HEK293T (cell line): ENCODE results near the gene TRIM17.

Experiments
- ARNT ChIP-seq: fragments of 450-650 bp; IDR thresholded peaks from 2 replicates; pipeline ENCODE4 v1.6.1; 2017; ENCODE audit warnings: mild to moderate bottlenecking
- BHLHE40 ChIP-seq: fragments of 450-650 bp; IDR thresholded peaks from 2 replicates; pipeline ENCODE4 v1.6.1; 2016; ENCODE audit warnings: mild to moderate bottlenecking, moderate library complexity, borderline replicate concordance
- CTBP1 ChIP-seq: fragments of 450-650 bp; IDR thresholded peaks from 2 replicates; pipeline ENCODE4 v1.6.1; 2016; ENCODE audit warnings: borderline replicate concordance
- ELF4 ChIP-seq: fragments of 450-650 bp; IDR thresholded peaks from 2 replicates; pipeline ENCODE4 v1.6.1; 2017; ENCODE audit warnings: antibody characterized with exemption
- FOXA1 ChIP-seq: fragments of 450-650 bp; IDR thresholded peaks from 2 replicates; pipeline ENCODE4 v1.6.1; 2016; ENCODE audit warnings: mild to moderate bottlenecking
- FOXK2 ChIP-seq: fragments of 450-650 bp; IDR thresholded peaks from 2 replicates; pipeline ENCODE4 v1.6.1; 2016; ENCODE audit warnings: mild to moderate bottlenecking
- FOXM1 ChIP-seq: fragments of 450-650 bp; IDR thresholded peaks from 2 replicates; pipeline ENCODE4 v1.6.1; 2017; ENCODE audit warnings: mild to moderate bottlenecking, borderline replicate concordance
- NFRKB ChIP-seq: fragments of 450-650 bp; IDR thresholded peaks from 2 replicates; pipeline ENCODE4 v1.6.1; 2016; ENCODE audit warnings: mild to moderate bottlenecking, moderate library complexity
- SP1 ChIP-seq: fragments of 450-650 bp; IDR thresholded peaks from 2 replicates; pipeline ENCODE4 v1.6.1; 2017
- SUZ12 ChIP-seq: fragments of 450-650 bp; IDR thresholded peaks from 2 replicates; pipeline ENCODE4 v1.6.1; 2016; ENCODE audit warnings: mild to moderate bottlenecking
- TARDBP ChIP-seq: fragments of 450-650 bp; IDR thresholded peaks from 2 replicates; pipeline ENCODE4 v1.6.1; 2016

DNA sequence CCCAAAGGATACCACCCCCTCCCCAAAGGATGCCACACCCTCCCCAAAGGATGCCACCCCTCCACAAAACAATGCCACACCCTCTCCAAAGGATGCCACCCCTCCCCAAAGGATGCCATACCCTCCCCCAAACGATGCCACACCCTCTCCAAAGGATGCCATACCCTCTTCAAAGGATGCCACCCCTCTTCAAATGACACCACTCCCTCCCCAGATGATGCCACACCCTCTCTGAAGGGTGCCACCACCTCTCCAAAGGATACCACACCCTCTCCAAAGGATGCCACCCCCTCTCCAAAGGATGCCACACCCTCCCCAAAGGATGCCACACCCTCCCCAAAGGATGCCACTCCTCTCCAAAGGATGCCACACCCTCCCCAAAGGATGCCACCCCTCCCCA, 21.6 kb upstream of the TRIM17 start:
- TF ChIP-seq FOXK2 (no peak), FOXA1 (no peak), NFRKB (no peak), SP1 (no peak), FOXM1 (no peak), ELF4 (no peak), SUZ12 (no peak), CTBP1 (no peak), ARNT (no peak), TARDBP (no peak), BHLHE40 (no peak)
